IMR-90 (cell line): ENCODE data around the gene ZNF613. TPM values are rescaled to one million over a fixed set of nuclear protein-coding genes. Genes with fewer than 3 reads are reported as not detected.

Experiments
- ATAC-seq: fragments of 200-7000 bp; cut with Tn5 transposase; 2 replicates; pipeline ENCODE4 v1.9.1; 2020; ENCODE audit warnings: low read depth, mild to moderate bottlenecking, moderate library complexity
- BruUV-seq: library from RNA; stranded (reverse); fragments of 400-500 nt; replicated peaks from 2 replicates; lab custom pipeline; 2021; lab: Mats Ljungman, UMichigan
- CTCF ChIA-PET: fragments of 300-600 bp; formaldehyde crosslinking; extraction: SDS; loops from one replicate; lab custom pipeline; 2021; ENCODE audit warnings: antibody characterized with exemption; lab: Yijun Ruan, JAX
- POLR2A ChIA-PET: fragments of 300-600 bp; sonication (Branson Sonifier 250); formaldehyde crosslinking; loops from one replicate; lab custom pipeline; 2022; ENCODE audit warnings: antibody characterized with exemption; ENCODE audit not compliant: unreplicated experiment; lab: Charles Lee
- DNase-seq: peaks from one replicate; pipeline ENCODE4 v3.0.0; 2013
- H2AFZ ChIP-seq: replicated peaks from 2 replicates; pipeline ENCODE3; 2013; ENCODE audit warnings: low read length, mild to moderate bottlenecking; ENCODE audit not compliant: poor library complexity
- H2AK5ac ChIP-seq: 2 replicates; pipeline ENCODE4 v1.6.1; 2013; ENCODE audit warnings: low read depth, low read length, inconsistent platforms
- H2AK9ac ChIP-seq: replicated peaks from 2 replicates; pipeline ENCODE3; 2013; ENCODE audit warnings: mild to moderate bottlenecking, low read depth, low read length, moderate library complexity; ENCODE audit not compliant: poor library complexity
- H2BK120ac ChIP-seq: 2 replicates; pipeline ENCODE4 v1.6.1; 2013; ENCODE audit warnings: low read depth, low read length, inconsistent platforms
- H2BK15ac ChIP-seq: 3 replicates; pipeline ENCODE4 v1.6.1; 2013; ENCODE audit warnings: low read depth, low read length, inconsistent platforms
- H2BK20ac ChIP-seq: 2 replicates; pipeline ENCODE4 v1.6.1; 2013; ENCODE audit warnings: low read depth, mild to moderate bottlenecking, inconsistent platforms, low read length, moderate library complexity
- H2BK5ac ChIP-seq: 2 replicates; pipeline ENCODE4 v1.6.1; 2013; ENCODE audit warnings: mild to moderate bottlenecking, low read depth, low read length, inconsistent platforms; ENCODE audit not compliant: poor library complexity, severe bottlenecking
- H3K14ac ChIP-seq: replicated peaks from 2 replicates; pipeline ENCODE4 v1.6.1; 2013; ENCODE audit warnings: low read depth, low read length, inconsistent platforms
- H3K18ac ChIP-seq: 2 replicates; pipeline ENCODE4 v1.6.1; 2013; ENCODE audit warnings: low read depth, low read length, control low read depth
- H3K23ac ChIP-seq: 2 replicates; pipeline ENCODE4 v1.6.1; 2013; ENCODE audit warnings: low read depth, low read length, inconsistent platforms
- H3K27ac ChIP-seq: 2 replicates; pipeline ENCODE4 v1.5.1; 2013; ENCODE audit warnings: mild to moderate bottlenecking, control low read depth, low read length; ENCODE audit not compliant: insufficient read depth
- H3K27me3 ChIP-seq: 2 replicates; pipeline ENCODE4 v1.6.1; 2013; ENCODE audit warnings: low read length; ENCODE audit not compliant: control insufficient read depth, insufficient read depth
- H3K36me3 ChIP-seq: 2 replicates; pipeline ENCODE4 v1.6.1; 2013; ENCODE audit warnings: low read length, mixed read lengths; ENCODE audit not compliant: control insufficient read depth, insufficient read depth
- H3K4ac ChIP-seq: 2 replicates; pipeline ENCODE4 v1.6.1; 2013; ENCODE audit warnings: low read depth, low read length, inconsistent platforms
- H3K4me1 ChIP-seq: 2 replicates; pipeline ENCODE4 v1.6.1; 2013; ENCODE audit warnings: low read length, mixed read lengths; ENCODE audit not compliant: control insufficient read depth, insufficient read depth
- H3K4me2 ChIP-seq: 2 replicates; pipeline ENCODE4 v1.6.1; 2013; ENCODE audit warnings: low read depth, mild to moderate bottlenecking, control low read depth, low read length, moderate library complexity
- H3K4me3 ChIP-seq: 2 replicates; pipeline ENCODE4 v1.5.1; 2013; ENCODE audit warnings: low read depth, mild to moderate bottlenecking, control low read depth, low read length, moderate library complexity; ENCODE audit not compliant: insufficient read depth
- H3K56ac ChIP-seq: 2 replicates; pipeline ENCODE4 v1.6.1; 2013; ENCODE audit warnings: low read length, inconsistent platforms; ENCODE audit not compliant: insufficient read depth; ENCODE audit errors: extremely low read depth
- H3K79me1 ChIP-seq, 2 experiments: 2 replicates each; pipeline ENCODE4 v1.6.1; 2013; ENCODE audit warnings: low read length in 2 of 2, inconsistent platforms in 1 of 2, low read depth in 1 of 2
- H3K9ac ChIP-seq: 2 replicates; pipeline ENCODE4 v1.6.1; 2013; ENCODE audit warnings: low read depth, low read length, control low read depth
- H3K9me1 ChIP-seq: 2 replicates; pipeline ENCODE4 v1.6.1; 2013; ENCODE audit warnings: low read length, inconsistent platforms; ENCODE audit not compliant: insufficient read depth
- H3K9me3 ChIP-seq: 2 replicates; pipeline ENCODE4 v1.6.1; 2013; ENCODE audit warnings: low read length; ENCODE audit not compliant: control insufficient read depth, insufficient read depth
- H4K20me1 ChIP-seq: 2 replicates; pipeline ENCODE4 v1.6.1; 2013; ENCODE audit warnings: low read length, inconsistent platforms; ENCODE audit not compliant: insufficient read depth
- H4K5ac ChIP-seq: 2 replicates; pipeline ENCODE4 v1.6.1; 2013; ENCODE audit warnings: mild to moderate bottlenecking, low read depth, low read length, control low read depth
- H4K8ac ChIP-seq, 2 experiments: 2 replicates each; pipeline ENCODE4 v1.6.1; 2013; ENCODE audit warnings: low read depth in 2 of 2, low read length in 2 of 2, control low read depth in 1 of 2, inconsistent platforms in 1 of 2
- H4K91ac ChIP-seq: 2 replicates; pipeline ENCODE4 v1.6.1; 2013; ENCODE audit warnings: low read depth, low read length, inconsistent platforms; ENCODE audit not compliant: insufficient read depth
- BHLHE40 ChIP-seq: fragments of 150-350 bp; IDR thresholded peaks from 2 replicates; pipeline ENCODE4 v1.6.1; 2016; ENCODE audit warnings: mild to moderate bottlenecking, low read depth, low read length
- CEBPB ChIP-seq: IDR thresholded peaks from 2 replicates; pipeline ENCODE4 v1.6.1; 2012; ENCODE audit warnings: low read depth, low read length, improper control_type of control experiment
- CHD1 ChIP-seq: IDR thresholded peaks from 2 replicates; pipeline ENCODE4 v1.6.1; 2012; ENCODE audit warnings: low read depth, low read length, improper control_type of control experiment
- CTCF ChIP-seq: conservative IDR thresholded peaks from 2 replicates; pipeline ENCODE4 v1.5.1; 2012; ENCODE audit warnings: mild to moderate bottlenecking, low read depth, low read length, improper control_type of control experiment
- FOS ChIP-seq: fragments of 150-350 bp; IDR thresholded peaks from 2 replicates; pipeline ENCODE4 v1.6.1; 2016; ENCODE audit warnings: low read depth, low read length
- MAFK ChIP-seq: IDR thresholded peaks from 2 replicates; pipeline ENCODE4 v1.6.1; 2012; ENCODE audit warnings: low read depth, low read length, improper control_type of control experiment
- MAZ ChIP-seq: IDR thresholded peaks from 2 replicates; pipeline ENCODE4 v1.6.1; 2012; ENCODE audit warnings: low read depth, mild to moderate bottlenecking, low read length, improper control_type of control experiment, moderate library complexity, borderline replicate concordance
- MXI1 ChIP-seq: IDR thresholded peaks from 2 replicates; pipeline ENCODE4 v1.6.1; 2012; ENCODE audit warnings: low read depth, mild to moderate bottlenecking, low read length, moderate library complexity, borderline replicate concordance
- NFE2L2 ChIP-seq: fragments of 150-350 bp; IDR thresholded peaks from 2 replicates; pipeline ENCODE4 v1.6.1; 2016; ENCODE audit warnings: low read depth, mild to moderate bottlenecking, low read length
- POLR2A ChIP-seq: IDR thresholded peaks from 2 replicates; pipeline ENCODE4 v1.6.1; 2012; ENCODE audit warnings: mild to moderate bottlenecking, low read depth, low read length
- RAD21 ChIP-seq: IDR thresholded peaks from 2 replicates; pipeline ENCODE4 v1.6.1; 2012; ENCODE audit warnings: low read length, improper control_type of control experiment
- RCOR1 ChIP-seq: IDR thresholded peaks from 2 replicates; pipeline ENCODE4 v1.6.1; 2012; ENCODE audit warnings: mild to moderate bottlenecking, low read length, improper control_type of control experiment; ENCODE audit not compliant: insufficient replicate concordance
- RFX5 ChIP-seq: IDR thresholded peaks from 2 replicates; pipeline ENCODE4 v1.8.0; 2012; ENCODE audit warnings: low read depth, mild to moderate bottlenecking, low read length, moderate library complexity
- SMC3 ChIP-seq: fragments of 150-350 bp; IDR thresholded peaks from 2 replicates; pipeline ENCODE4 v1.6.1; 2016; ENCODE audit warnings: low read depth, mild to moderate bottlenecking, antibody characterized with exemption, low read length, moderate library complexity
- WGBS, 2 experiments: methylation state at CpG; one replicate each; pipeline versions ENCODE4 v1.1.5 to v1.1.7; 2013; ENCODE audit warnings: missing lambda C conversion rate in 2 of 2; ENCODE audit not compliant: insufficient read length in 1 of 2; ENCODE audit errors: extremely low coverage in 2 of 2; 5-methylcytosine and 5-hydroxymethylcytosine counted together
- dilution Hi-C: fragments of 300-500 bp; cut with HindIII; formaldehyde crosslinking; loops from one replicate; pipeline ENCODE4 v1.14.3; 2018; ENCODE audit warnings: low sequenced_read_pairs; ENCODE audit not compliant: unreplicated experiment
- in situ Hi-C: fragments of 300-500 bp; cut with MboI; formaldehyde crosslinking; loops from 3 replicates; pipeline ENCODE4 v1.14.3; 2019; ENCODE audit warnings: low sequenced_read_pairs, inconsistent platforms, mixed read lengths
- intact Hi-C: fragments of 100-400 bp; cut with micrococcal nuclease; formaldehyde crosslinking; loops from 2 replicates; pipeline ENCODE4 v1.10.0; 2022
- polyA plus RNA-seq, 3 experiments: library from polyadenylated mRNA; depleted of rRNA; stranded (reverse); fragments of >200 nt; gene quantifications; 2 replicates each; pipeline ENCODE4 v1.2.3, GENCODE V29; 2012; ENCODE audit warnings: low replicate concordance in 1 of 3
- total RNA-seq: library from RNA; depleted of rRNA; stranded (reverse); fragments of >200 nt; gene quantifications from 2 replicates; pipeline ENCODE4 v1.2.3, GENCODE V29; 2012
- TF ChIP-seq, protein P1 (sequence below): fragments of 150-350 bp; IDR thresholded peaks from 2 replicates; pipeline ENCODE4 v1.6.1; 2016; ENCODE audit warnings: low read depth, mild to moderate bottlenecking, low read length, moderate library complexity, borderline replicate concordance
- TF ChIP-seq, protein P2 (sequence below): fragments of 150-350 bp; IDR thresholded peaks from 2 replicates; pipeline ENCODE4 v1.6.1; 2017; ENCODE audit warnings: mild to moderate bottlenecking, antibody characterized with exemption, low read length, low read depth

Gene ZNF613
- total and polyA plus RNA-seq, 2 of the 4 experiments (the other 2 are of a cell fraction): 3.3 to 10.4 TPM

DNA sequence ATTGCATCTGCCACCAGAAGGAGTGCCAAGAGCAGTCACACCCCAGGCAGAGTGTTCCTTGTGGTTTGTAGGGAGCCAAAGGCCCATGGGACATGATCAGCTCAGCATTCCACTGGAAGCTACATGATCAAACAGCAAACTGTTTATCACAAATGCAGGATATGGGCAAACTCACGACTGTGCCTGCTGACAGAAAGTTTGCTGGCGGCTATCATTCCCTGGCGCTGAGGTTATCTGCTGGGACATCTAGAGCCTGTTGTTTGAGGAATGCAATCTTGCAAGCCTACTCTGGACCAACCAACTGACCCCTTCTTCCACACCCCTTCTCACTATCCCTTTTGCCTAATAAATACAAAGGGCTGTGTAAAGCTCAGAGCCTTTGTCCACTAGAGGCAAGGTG, 7.7 kb upstream of the ZNF613 start:
- H3K23ac ChIP-seq: no peak overlapping the region
- in situ Hi-C loops (no loop called here), dilution Hi-C loops (no loop called here), intact Hi-C loops (loop anchor here (10.0 kb wide), 1 partner anchor 315 kb away; no protein-coding TSS in a partner anchor)
- ChIA-PET POLR2A (no interaction called here), CTCF (no interaction called here)
- H3K36me3 ChIP-seq: no peaks in the 10 kb centered on the region
- no peak overlapping the region for H3K4ac ChIP-seq
- H2AFZ ChIP-seq: no peak overlapping the region
- no peak overlapping the region for H4K5ac ChIP-seq
- no peak overlapping the region for H3K27ac ChIP-seq
- H4K8ac ChIP-seq: no peak overlapping the region
- H2BK5ac ChIP-seq: no peak overlapping the region
- WGBS, 2 experiments: no CpG with 5 or more reads among the region's 3 CpGs
- no peak overlapping the region for H3K56ac ChIP-seq
- no peak for TF ChIP-seq CTCF
- no peak for TF ChIP-seq SMC3
- TF ChIP-seq RAD21: no peak
- TF ChIP-seq FOS: no peak
- no peak for TF ChIP-seq RFX5
- TF ChIP-seq, protein P1, sequence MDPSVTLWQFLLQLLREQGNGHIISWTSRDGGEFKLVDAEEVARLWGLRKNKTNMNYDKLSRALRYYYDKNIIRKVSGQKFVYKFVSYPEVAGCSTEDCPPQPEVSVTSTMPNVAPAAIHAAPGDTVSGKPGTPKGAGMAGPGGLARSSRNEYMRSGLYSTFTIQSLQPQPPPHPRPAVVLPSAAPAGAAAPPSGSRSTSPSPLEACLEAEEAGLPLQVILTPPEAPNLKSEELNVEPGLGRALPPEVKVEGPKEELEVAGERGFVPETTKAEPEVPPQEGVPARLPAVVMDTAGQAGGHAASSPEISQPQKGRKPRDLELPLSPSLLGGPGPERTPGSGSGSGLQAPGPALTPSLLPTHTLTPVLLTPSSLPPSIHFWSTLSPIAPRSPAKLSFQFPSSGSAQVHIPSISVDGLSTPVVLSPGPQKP: no peak
- TF ChIP-seq MAZ: no peak
- TF ChIP-seq POLR2A: no peak
- TF ChIP-seq MAFK: no peak
- TF ChIP-seq CHD1: no peak
- TF ChIP-seq, protein P2, sequence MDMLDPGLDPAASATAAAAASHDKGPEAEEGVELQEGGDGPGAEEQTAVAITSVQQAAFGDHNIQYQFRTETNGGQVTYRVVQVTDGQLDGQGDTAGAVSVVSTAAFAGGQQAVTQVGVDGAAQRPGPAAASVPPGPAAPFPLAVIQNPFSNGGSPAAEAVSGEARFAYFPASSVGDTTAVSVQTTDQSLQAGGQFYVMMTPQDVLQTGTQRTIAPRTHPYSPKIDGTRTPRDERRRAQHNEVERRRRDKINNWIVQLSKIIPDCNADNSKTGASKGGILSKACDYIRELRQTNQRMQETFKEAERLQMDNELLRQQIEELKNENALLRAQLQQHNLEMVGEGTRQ: no peak
- no peak for TF ChIP-seq MXI1
- TF ChIP-seq BHLHE40: no peak
- no peak for TF ChIP-seq RCOR1
- no peak for TF ChIP-seq CEBPB
- no peak for TF ChIP-seq NFE2L2
- H2BK15ac ChIP-seq: no peak overlapping the region
- H2AK5ac ChIP-seq: no peak overlapping the region
- H3K18ac ChIP-seq: no peak overlapping the region
- no peak overlapping the region for H2BK120ac ChIP-seq
- H4K20me1 ChIP-seq: no peaks in the 10 kb centered on the region
- no peaks in the 10 kb centered on the region for H3K79me1 ChIP-seq
- no peak overlapping the region for H4K91ac ChIP-seq
- ATAC-seq (no peak), DNase-seq (no peak)
- no TSS peak for BruUV-seq
- no peak overlapping the region for H3K14ac ChIP-seq
- no peaks in the 10 kb centered on the region for H3K4me1 ChIP-seq
- H3K9me1 ChIP-seq: no peaks in the 10 kb centered on the region
- no peak overlapping the region for H2BK20ac ChIP-seq
- no peak overlapping the region for H2AK9ac ChIP-seq
- peaks cover 54% of the 10 kb centered on the region for H3K9me3 ChIP-seq
- H3K4me3 ChIP-seq: no peak overlapping the region
- no peaks in the 10 kb centered on the region for H3K27me3 ChIP-seq
- H3K4me2 ChIP-seq: no peak overlapping the region
- no peak overlapping the region for H3K9ac ChIP-seq
